Suprapubic skin (tissue), 4 donors: ENCODE results near the gene BNC2.

ENCODE experiments used
- CTCF ChIP-seq, 2 donors: fragments of 200-600 bp in 1 of 2; fragments of 450-650 bp in 1 of 2; sonication (generic) in 1 of 2; IDR thresholded peaks; one replicate each; pipeline ENCODE4 v1.5.1; 2016 to 2019; ENCODE audit warnings: antibody characterized with exemption in 2 of 2, mild to moderate bottlenecking in 1 of 2, moderate library complexity in 1 of 2
- POLR2A ChIP-seq, 2 donors: fragments of 450-650 bp; IDR thresholded peaks; one replicate each; pipeline ENCODE4 v1.6.1; 2017; ENCODE audit warnings: antibody characterized with exemption in 2 of 2, mild to moderate bottlenecking in 2 of 2, moderate library complexity in 2 of 2
- POLR2AphosphoS5 ChIP-seq, 3 donors: sonication (generic); formaldehyde crosslinking; IDR thresholded peaks; one replicate each; pipeline ENCODE4 v1.6.1; 2017; ENCODE audit warnings: antibody characterized with exemption in 3 of 3

GRCh38 chr9:16413509-16414016 lies 456.9 kb downstream of the BNC2 start:
- TF ChIP-seq CTCF (IDR thresholded peaks at IDR 0.05), result no peak
- no peak for TF ChIP-seq POLR2A (IDR thresholded peaks at IDR 0.05)
- peak in 1 of 3 donors; percentile 29 for TF ChIP-seq POLR2AphosphoS5 (IDR thresholded peaks at IDR 0.05)
